NOMO-1 treated with DMSO at 0.1 percent for 48 hours (cell line): ENCODE data around the gene LHX5.
A peak's percentile ranks its signal among the peaks of the same experiment; 100 is the strongest.

ENCODE experiments used
- DNase-seq: peaks from one replicate; lab custom pipeline; 2025; ENCODE audit not compliant: unreplicated experiment; lab: John Stamatoyannopoulos, UW

The LHX5 gene

DNA sequence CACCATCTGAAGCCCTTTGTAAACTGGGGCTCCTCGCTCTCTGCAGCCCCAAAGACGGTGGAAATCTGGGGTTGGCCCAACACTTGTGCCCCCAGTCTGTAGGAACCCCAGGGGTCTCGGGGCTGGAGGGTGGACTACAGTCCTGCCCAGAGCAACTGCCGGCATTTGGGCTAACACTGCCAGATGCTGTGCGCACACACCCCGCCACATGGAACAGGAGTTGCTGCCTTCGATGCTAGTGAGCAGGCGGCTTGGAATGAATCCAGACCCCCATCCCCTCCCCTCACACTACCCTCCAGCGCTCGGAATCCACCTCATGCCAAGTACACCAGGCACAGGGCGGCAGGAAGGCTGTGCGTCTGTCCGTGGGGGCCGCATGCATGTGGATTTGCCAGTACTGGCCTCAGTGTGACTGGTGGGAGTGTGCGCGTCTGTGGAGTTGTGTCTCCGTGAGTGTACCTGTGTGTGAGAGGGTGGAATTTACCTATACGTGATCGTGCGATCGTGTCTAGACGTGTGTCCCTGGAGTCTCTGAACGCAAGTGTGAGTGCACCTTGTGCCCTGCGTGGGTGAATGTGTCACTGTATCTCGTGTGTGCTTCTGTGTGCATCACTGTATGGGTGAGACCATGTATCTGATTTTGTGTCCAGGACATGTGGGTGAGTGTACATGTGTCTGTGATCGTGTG is 5.1 kb downstream of the LHX5 start:
- no peak for DNase-seq

GRCh38 chr12:113465808-113466453 is 5.7 kb downstream of the LHX5 start:
- no peak for DNase-seq

DNA sequence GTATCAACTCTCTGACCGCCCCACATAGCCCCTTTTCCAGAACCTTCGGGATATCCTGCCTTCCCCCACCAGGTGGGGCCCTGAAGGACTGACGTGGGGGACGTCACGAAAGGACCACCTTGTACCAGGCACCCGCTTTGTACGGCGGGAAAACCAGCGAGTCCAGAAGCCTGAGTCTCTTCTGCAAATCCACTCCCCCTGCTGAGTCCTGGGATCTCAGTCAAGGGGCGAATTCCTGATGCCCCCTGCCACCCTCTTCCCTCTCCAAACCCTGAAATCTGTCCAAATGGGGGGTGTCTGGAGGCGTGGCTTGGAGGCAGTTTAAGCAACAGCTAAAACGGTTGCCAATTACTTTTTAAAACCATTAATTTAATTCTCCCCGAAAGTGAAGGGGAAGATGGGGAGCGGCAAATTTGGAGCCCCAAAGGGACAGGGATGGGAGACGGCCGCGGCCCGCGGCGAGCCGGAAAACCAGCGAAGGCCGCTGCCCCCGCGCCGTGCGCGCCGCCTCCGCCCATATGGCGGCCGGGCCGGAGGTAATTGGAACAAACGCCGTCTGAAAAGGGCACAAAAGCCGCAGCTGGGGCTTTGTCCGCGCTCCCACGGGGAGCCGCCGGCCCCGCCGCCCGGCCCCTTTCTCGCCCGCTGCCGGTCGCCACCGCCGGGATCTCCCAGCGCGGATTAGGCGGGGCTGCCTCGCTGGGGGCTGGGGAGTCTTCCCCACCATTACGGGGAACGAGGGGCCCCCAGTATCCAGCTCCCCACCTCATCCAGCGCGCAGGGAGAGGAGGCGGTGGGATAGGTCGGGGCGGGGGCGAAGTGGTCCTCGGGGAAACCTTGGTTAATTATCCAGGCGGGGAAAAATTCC is 6.6 kb downstream of the LHX5 start:
- no peak for DNase-seq

DNA sequence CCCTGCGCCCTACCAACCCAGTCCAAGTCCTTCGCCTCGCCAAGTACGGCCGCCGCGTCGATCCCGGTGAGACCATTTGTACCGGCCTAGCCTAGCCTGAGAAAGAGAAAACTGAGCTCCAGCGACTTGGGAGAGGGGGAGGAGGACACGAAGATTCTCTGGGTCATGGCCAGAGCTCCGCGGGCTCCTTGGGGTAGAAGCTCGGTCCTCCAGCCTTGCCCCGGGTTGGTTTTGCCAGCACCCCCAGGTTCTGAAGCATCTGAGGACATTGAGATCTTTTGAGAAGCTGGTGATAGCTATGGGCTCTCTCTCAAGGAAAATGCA is 7.3 kb downstream of the LHX5 start:
- DNase-seq: no peak

GRCh38 chr12:113463746-113464451 is 7.8 kb downstream of the LHX5 start:
- DNase-seq: no peak

- DNase-seq: no peak
These were observed 8.5 kb downstream of the LHX5 start for GRCh38 chr12:113462998-113463745.

DNA sequence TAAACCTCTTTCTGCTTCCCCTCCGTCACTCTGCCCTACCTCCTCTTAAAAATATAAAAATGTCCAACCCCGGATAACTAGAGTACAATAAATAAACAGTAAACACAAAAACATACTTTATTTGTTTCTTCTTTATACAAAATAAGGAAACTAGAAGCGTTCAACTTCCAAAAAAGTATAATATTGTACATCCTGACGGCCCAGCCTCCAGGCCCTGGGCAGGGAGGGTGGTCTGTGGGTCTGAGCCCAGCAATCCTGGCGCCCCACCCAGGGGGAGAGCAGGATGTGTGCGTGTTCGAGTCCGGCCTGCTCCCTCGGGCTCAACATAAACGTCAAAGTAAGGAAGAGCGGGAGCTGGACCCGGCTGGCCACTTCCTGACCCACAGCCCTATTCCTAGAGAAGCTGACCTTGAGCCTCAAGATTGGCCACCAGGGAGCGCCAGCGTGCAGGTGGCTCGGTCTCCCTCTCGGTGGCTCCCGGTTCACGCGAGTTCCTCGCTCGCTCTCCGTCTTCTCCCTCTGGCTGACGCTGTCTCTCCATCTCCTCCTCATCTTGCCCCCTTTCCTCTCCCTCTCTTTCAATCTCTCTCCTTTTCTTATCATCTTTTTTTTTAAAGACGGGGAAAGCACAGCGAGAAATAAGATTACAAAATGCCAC is 9.4 kb downstream of the LHX5 start:
- peak; percentile 62 for DNase-seq

- peak; percentile 38 for DNase-seq
These were observed 10.0 kb downstream of the LHX5 start for GRCh38 chr12:113461666-113462065.

GRCh38 chr12:113459981-113460380 is 11.7 kb downstream of the LHX5 start:
- no peak for DNase-seq

GRCh38 chr12:113457710-113458109 is 14.0 kb downstream of the LHX5 start:
- DNase-seq: no peak

- DNase-seq: no peak
These were observed 14.5 kb downstream of the LHX5 start for GRCh38 chr12:113457185-113457584.

GRCh38 chr12:113456761-113457160 is 14.9 kb downstream of the LHX5 start:
- no peak for DNase-seq

DNA sequence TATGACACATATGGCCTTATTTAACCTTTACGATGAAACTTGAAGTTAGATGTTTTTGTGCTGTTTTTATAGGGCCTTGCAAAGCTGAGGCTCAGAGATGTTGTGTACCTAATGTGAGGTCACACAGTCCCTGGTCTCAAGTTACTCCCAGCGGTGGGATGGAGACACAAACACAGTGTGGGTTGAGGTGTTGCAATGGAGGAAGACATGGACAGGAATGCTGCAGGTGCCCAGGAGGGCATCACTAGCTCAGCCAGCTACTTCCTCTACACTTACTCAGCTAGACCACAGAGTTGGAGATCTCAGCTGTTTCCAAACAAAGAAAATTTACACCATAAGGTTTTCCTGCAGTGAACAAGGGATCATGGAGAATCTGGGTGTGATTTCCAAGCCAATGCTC is 15.5 kb downstream of the LHX5 start:
- DNase-seq: no peak

DNA sequence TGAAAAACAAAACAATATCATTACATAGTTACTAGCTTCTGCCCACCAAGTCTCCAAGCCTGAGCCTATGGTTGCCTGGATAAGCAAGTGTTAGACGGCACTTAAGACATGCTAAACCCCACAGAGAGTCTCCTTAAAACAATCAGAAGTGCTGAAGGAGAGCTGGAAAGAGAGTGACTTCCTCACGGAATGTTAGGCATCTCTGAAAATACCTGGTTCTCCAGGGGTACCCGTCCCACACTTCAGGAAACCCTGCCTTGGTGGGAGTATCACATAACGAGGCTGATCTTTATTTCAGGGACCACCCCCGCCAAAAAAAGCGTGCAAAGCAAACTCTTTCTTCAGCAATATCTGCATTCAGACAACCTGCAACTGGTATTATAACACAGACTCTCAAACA is 18.3 kb downstream of the LHX5 start:
- DNase-seq: no peak

DNA sequence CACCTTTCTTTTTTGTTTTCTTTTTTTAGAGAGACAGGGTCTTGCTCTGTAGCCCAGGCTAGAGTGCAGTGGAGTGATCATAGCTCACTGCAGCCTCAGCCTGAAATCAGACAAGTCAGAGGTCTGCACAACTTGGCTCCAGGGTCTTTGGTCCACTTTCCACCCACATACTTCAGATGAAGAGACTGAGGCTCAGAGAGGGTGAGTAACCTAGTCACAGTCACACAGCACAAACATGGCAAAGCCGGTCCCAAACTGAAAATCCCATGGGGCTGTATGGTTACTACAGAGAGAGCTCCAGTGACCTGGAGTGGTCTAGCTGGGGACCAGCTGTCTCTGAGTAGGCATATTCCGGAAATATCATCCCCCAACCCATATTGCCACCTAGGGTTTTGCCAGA is 19.2 kb downstream of the LHX5 start:
- DNase-seq: no peak

DNA sequence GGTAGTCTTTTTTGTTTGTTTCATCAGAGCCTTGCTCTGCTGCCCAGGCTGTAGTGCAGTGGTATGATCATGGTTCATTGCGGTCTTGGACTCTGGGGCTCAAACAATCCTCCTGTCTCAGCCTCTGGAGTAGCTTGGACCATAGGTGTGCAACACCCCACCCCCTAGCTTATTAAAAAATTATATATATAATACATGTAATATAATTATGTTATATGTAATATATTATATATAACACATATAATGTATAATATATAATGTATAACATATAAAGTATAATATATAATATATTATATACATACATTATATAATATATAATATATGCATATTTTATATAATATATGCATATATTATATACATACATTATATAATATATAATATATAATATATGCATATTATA is 21.8 kb downstream of the LHX5 start:
- no peak for DNase-seq

DNA sequence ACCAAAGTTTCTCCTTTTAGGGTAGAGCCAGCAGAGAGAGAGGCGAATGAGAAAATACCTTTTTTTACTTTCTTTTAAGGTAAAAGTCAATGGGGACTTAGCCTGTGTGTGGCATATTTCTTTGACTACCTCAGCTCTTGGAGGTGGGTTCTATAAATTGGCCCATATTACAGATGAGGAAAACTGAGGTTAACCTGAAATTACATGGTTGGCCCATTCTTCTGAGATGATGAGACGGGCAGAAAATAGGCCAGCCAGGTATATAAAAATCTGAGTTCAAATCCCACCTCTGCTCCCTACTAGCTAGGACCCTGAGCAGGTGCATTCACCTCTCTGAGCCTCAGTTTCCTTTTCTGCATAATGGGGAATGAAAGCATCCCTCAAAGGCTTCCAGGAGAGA is 22.4 kb downstream of the LHX5 start:
- DNase-seq: no peak

DNA sequence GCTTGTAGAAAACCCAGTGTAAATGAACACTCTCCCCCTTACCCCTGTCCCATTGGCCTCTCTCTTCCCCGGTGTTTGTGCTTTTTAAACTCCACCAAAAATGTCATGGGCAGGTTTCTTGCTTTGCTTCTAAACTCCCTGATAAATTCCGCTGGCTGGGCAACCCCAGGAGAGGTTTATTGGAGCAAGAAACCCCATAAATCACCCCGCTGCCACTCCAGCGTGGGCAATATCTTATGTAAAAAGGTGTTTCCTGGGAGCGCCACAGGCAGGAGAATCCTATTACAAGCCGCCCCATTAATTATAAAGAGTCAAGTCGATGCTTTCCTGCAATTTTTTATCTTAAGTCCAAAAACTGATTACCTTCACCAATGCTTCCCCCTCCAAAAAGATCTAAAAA is 22.8 kb downstream of the LHX5 start:
- no peak for DNase-seq

DNA sequence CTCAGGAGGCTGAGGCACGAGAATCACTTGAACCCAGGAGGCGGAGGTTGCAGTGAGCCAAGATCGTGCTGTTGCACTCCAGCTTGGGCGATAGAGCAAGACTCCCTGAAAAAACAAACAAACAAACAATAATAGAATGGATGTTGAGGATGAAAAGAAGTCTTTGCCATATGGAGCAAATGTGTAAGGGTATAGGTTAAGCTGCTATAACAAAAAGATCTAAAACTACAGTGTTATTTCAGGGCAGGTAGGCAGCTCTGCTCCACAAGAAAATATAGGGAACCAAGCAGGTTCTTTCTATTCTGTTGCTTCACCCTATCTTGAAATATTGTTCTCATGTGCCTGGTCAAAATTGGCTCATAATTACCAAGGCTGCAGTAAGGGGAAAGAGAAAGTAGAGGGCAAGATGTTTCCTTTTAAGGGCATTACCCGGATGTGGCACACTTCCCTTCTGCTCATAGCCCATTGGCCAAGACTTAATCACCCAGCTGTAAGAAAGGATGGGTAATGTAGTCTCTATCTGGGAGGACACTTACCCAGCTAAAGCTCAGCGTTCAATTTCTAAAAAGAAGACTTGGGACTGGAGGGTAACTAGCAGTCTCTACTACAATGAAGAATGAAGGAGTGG is 26.0 kb downstream of the LHX5 start:
- peak; percentile 95 for DNase-seq

- no peak for DNase-seq
These were observed 28.6 kb downstream of the LHX5 start for GRCh38 chr12:113443030-113443539.
